ENCODE results near the gene PEX10.

The PEX10 gene

GRCh38 chr1:2408456-2408855 is 3.9 kb downstream of the PEX10 start:
- Mint-ChIP-seq H3K27ac (no peak overlapping the region), H3K4me1 (ENCODE audit: low read depth) (peaks cover 5% of the 10 kb centered on the region), H3K36me3 (ENCODE audit: low read depth) (peaks cover 2% of the 10 kb centered on the region), H3K9me3 (no peaks in the 10 kb centered on the region), H3K27me3 (ENCODE audit: low read depth) (no peaks in the 10 kb centered on the region), H3K4me3 (no peak overlapping the region)

- Mint-ChIP-seq H3K4me1 (ENCODE audit: low read depth) (peaks cover 5% of the 10 kb centered on the region), H3K36me3 (ENCODE audit: low read depth) (peaks cover 4% of the 10 kb centered on the region), H3K27ac (no peak overlapping the region), H3K9me3 (no peaks in the 10 kb centered on the region), H3K27me3 (ENCODE audit: low read depth) (no peaks in the 10 kb centered on the region), H3K4me3 (no peak overlapping the region)
Observed at GRCh38 chr1:2407991-2408275, 4.4 kb downstream of the PEX10 start.

- no peak overlapping the region for H3K4me3 Mint-ChIP-seq
- H3K4me1 Mint-ChIP-seq (ENCODE audit: low read depth) = peaks cover 5% of the 10 kb centered on the region
- H3K27ac Mint-ChIP-seq = no peak overlapping the region
Observed at GRCh38 chr1:2407166-2407990, 5.0 kb downstream of the PEX10 start.

GRCh38 chr1:2406451-2407041 is 5.8 kb downstream of the PEX10 start:
- Mint-ChIP-seq H3K27me3 (ENCODE audit: low read depth) (no peaks in the 10 kb centered on the region), H3K9me3 (no peaks in the 10 kb centered on the region), H3K4me1 (ENCODE audit: low read depth) (peaks cover 5% of the 10 kb centered on the region), H3K27ac (no peak overlapping the region), H3K36me3 (ENCODE audit: low read depth) (peaks cover 17% of the 10 kb centered on the region), H3K4me3 (no peak overlapping the region)

More at GRCh38 chr1:2407166-2407990, 5.0 kb downstream of the PEX10 start:
- Mint-ChIP-seq H3K36me3 (ENCODE audit: low read depth) (peaks cover 9% of the 10 kb centered on the region), H3K27me3 (ENCODE audit: low read depth) (no peaks in the 10 kb centered on the region), H3K9me3 (no peaks in the 10 kb centered on the region)

- Mint-ChIP-seq H3K27me3 (ENCODE audit: low read depth) (no peaks in the 10 kb centered on the region), H3K4me3 (no peak overlapping the region), H3K36me3 (ENCODE audit: low read depth) (peaks cover 22% of the 10 kb centered on the region), H3K9me3 (no peaks in the 10 kb centered on the region), H3K4me1 (ENCODE audit: low read depth) (peaks cover 5% of the 10 kb centered on the region), H3K27ac (no peak overlapping the region)
Observed at GRCh38 chr1:2405588-2406295, 6.6 kb downstream of the PEX10 start.

GRCh38 chr1:2404890-2405511 is 7.4 kb downstream of the PEX10 start:
- Mint-ChIP-seq H3K27me3 (ENCODE audit: low read depth) (no peaks in the 10 kb centered on the region), H3K4me1 (ENCODE audit: low read depth) (no peaks in the 10 kb centered on the region), H3K27ac (no peak overlapping the region), H3K4me3 (no peak overlapping the region), H3K9me3 (no peaks in the 10 kb centered on the region), H3K36me3 (ENCODE audit: low read depth) (peaks cover 28% of the 10 kb centered on the region)

GRCh38 chr1:2404142-2404889 is 8.0 kb downstream of the PEX10 start:
- no peaks in the 10 kb centered on the region for H3K4me1 Mint-ChIP-seq (ENCODE audit: low read depth)
- no peak overlapping the region for H3K4me3 Mint-ChIP-seq
- H3K27me3 Mint-ChIP-seq (ENCODE audit: low read depth) = no peaks in the 10 kb centered on the region
- H3K9me3 Mint-ChIP-seq = no peaks in the 10 kb centered on the region
- peaks cover 30% of the 10 kb centered on the region for H3K36me3 Mint-ChIP-seq (ENCODE audit: low read depth)
- H3K27ac Mint-ChIP-seq = no peak overlapping the region

GRCh38 chr1:2403273-2403672 is 9.1 kb downstream of the PEX10 start:
- H3K27me3 Mint-ChIP-seq (ENCODE audit: low read depth) = no peaks in the 10 kb centered on the region
- H3K36me3 Mint-ChIP-seq (ENCODE audit: low read depth) = peaks cover 34% of the 10 kb centered on the region
- H3K27ac Mint-ChIP-seq = no peak overlapping the region
- no peaks in the 10 kb centered on the region for H3K4me1 Mint-ChIP-seq (ENCODE audit: low read depth)
- H3K4me3 Mint-ChIP-seq = no peak overlapping the region
- H3K9me3 Mint-ChIP-seq = no peaks in the 10 kb centered on the region

- peaks cover 36% of the 10 kb centered on the region for H3K36me3 Mint-ChIP-seq (ENCODE audit: low read depth)
- no peaks in the 10 kb centered on the region for H3K27me3 Mint-ChIP-seq (ENCODE audit: low read depth)
- no peak overlapping the region for H3K27ac Mint-ChIP-seq
- no peaks in the 10 kb centered on the region for H3K4me1 Mint-ChIP-seq (ENCODE audit: low read depth)
- no peak overlapping the region for H3K4me3 Mint-ChIP-seq
- no peaks in the 10 kb centered on the region for H3K9me3 Mint-ChIP-seq
Observed at GRCh38 chr1:2402420-2402819, 9.9 kb downstream of the PEX10 start.

GRCh38 chr1:2400950-2401649 is 11.3 kb downstream of the PEX10 start:
- Mint-ChIP-seq H3K36me3 (ENCODE audit: low read depth) (peaks cover 46% of the 10 kb centered on the region), H3K4me3 (no peak overlapping the region), H3K4me1 (ENCODE audit: low read depth) (no peaks in the 10 kb centered on the region), H3K27ac (no peak overlapping the region), H3K9me3 (no peaks in the 10 kb centered on the region), H3K27me3 (ENCODE audit: low read depth) (no peaks in the 10 kb centered on the region)

GRCh38 chr1:2400576-2400909 is 11.8 kb downstream of the PEX10 start:
- Mint-ChIP-seq H3K27me3 (ENCODE audit: low read depth) (no peaks in the 10 kb centered on the region), H3K27ac (no peak overlapping the region), H3K9me3 (no peaks in the 10 kb centered on the region), H3K36me3 (ENCODE audit: low read depth) (peaks cover 46% of the 10 kb centered on the region), H3K4me3 (no peak overlapping the region), H3K4me1 (ENCODE audit: low read depth) (no peaks in the 10 kb centered on the region)

- Mint-ChIP-seq H3K4me1 (ENCODE audit: low read depth) (no peaks in the 10 kb centered on the region), H3K36me3 (ENCODE audit: low read depth) (peaks cover 46% of the 10 kb centered on the region), H3K27me3 (ENCODE audit: low read depth) (no peaks in the 10 kb centered on the region), H3K4me3 (no peak overlapping the region), H3K9me3 (no peaks in the 10 kb centered on the region), H3K27ac (no peak overlapping the region)
Observed at GRCh38 chr1:2399890-2400575, 12.3 kb downstream of the PEX10 start.

- H3K27ac Mint-ChIP-seq = no peak overlapping the region
- no peaks in the 10 kb centered on the region for H3K9me3 Mint-ChIP-seq
- no peak overlapping the region for H3K4me3 Mint-ChIP-seq
- H3K27me3 Mint-ChIP-seq (ENCODE audit: low read depth) = no peaks in the 10 kb centered on the region
- H3K36me3 Mint-ChIP-seq (ENCODE audit: low read depth) = peaks cover 43% of the 10 kb centered on the region
- peaks cover 4% of the 10 kb centered on the region for H3K4me1 Mint-ChIP-seq (ENCODE audit: low read depth)
Observed at GRCh38 chr1:2398871-2399270, 13.5 kb downstream of the PEX10 start.

Measured in T-helper 1 cell treated with Interleukin-12 subunit alpha and Interleukin-12 subunit beta and Interleukin-4 antibody, amounts not matched to agents 30 μg/mL and 1 μg/mL, for 36 hours (primary cell).